Superior temporal gyrus (tissue), 1 donor: ENCODE data around the gene CDCA7.
"Not testable (repeated sequence)": the region's sequence is repeated elsewhere in the genome, so short reads cannot be mapped to it uniquely, and the experiment has no call there.

Experiments
- DNase-seq: peaks from one replicate; pipeline ENCODE4 v3.0.0-alpha.2; 2016; ENCODE audit errors: extremely low spot score

Gene CDCA7

DNA sequence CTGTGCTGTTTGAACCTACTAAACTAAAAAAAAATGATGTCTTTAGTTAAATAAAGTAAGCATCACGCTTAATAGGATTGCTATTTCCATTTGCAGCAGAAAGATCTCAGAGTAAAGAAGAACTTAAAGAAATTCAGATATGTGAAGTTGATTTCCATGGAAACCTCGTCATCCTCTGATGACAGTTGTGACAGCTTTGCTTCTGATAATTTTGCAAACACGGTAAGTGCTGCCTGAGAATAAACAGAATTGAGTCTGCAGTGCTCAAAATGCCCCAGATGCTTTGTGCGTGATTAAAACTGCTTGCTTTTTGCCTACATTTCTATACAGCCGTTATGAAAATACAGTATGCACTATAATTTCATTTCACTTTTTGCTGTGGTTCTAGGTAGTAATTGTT, 3.9 kb downstream of the CDCA7 start:
- no peak for DNase-seq

DNA sequence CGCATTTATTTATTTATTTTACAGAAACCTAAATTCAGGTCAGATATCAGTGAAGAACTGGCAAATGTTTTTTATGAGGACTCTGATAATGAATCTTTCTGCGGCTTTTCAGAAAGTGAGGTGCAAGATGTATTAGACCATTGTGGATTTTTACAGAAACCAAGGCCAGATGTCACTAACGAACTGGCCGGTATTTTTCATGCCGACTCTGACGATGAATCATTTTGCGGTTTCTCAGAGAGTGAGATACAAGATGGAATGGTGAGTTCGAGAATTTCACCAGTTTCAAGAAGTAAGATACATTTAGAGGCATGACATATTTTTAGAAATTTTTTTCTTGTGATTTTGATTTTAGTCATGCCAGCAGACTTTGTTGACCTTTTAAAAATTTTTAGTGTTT, 4.6 kb downstream of the CDCA7 start:
- DNase-seq: no peak

DNA sequence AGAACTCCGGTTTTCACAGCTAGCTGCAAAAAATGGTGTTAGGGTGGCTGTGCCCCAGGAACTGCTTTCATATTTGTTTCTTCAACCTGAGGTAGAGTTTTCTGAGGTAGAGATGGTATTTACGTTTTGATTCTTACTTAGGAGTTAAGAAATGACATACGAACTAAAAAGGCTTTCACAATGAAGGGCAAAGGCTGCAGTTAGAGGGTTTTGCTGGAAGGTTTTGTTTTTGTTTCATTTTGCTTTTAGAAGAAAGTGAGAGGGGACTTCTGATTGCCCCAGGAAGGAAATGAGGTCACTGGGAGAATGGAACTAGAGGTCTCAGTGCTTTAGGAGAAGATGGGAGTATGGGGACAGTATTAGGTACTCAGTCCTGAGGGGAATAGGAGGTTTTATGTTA, 15.5 kb downstream of the CDCA7 start:
- no peak for DNase-seq

DNA sequence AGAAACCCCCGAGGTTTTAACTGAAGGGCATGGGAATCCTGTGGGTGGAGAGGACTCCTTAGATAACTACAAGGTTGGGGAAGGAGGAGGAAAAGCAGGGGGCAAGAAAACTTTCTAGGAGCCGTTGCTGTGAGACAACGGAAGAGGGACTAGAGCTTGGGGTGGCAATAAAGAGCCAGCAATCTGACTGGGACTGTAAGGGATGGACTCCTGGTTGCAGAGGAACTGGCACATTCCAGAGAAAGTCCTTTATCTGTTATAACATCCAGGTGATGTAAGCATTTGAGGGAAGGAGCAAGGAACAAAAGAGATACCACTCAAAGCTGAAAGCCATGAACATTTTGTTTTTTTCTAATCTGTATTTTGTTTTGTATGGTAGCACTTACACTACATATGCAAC, 16.4 kb downstream of the CDCA7 start:
- DNase-seq: no peak

DNA sequence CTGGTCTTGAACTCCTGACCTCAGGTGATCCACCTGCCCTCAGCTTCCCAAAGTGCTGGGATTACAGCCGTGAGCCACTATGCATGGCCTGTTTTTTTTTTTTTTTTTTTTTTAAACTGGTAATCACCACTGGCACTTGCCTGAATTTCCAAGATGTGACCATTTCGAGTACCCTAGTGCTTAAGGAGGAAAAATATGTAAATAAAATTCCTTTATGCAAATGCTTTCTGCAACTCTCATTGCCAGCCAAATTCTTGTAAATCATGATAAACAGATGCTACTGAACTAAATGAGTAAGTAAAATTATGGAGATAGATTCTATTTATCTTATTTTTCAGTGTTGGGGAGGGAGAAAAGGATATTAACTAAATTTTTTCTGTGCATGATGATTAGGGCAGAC, 18.6 kb downstream of the CDCA7 start:
- DNase-seq: no peak

DNA sequence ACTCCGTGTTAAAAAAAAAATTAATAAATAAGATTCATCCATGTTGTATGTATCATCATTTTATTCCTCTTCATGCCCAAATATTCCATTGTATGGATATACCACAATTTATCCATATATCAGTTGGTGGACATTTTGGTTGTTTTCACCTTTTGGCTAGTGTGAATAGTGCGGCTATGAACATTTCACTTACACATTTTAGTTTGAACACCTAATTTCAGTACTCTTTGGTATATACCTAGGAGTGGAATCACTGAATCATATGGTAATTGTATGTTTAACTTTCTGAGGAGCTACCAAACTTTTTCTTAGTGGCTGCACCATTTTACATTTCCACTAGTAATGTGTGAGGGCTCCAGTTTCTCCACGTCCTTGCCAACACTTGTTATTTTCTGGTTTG, 20.0 kb downstream of the CDCA7 start:
- DNase-seq: no peak

DNA sequence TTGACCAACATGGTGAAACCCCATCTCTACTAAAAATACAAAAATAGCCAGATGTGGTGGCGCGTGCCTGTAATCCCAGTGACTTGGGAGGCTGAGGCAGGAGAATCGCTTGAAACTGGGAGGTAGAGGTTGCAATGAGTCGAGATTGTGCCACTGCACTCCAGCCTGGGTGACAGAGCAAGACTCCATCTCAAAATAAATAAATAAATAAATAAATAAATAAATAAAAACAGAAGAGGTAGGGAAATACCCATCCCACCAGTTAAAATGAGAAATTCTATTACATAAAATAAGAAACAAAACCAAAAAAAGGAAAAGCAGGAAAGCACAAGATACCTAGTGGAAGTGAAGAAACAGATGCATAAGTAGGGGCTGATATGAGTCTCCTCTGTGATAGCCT, 30.9 kb downstream of the CDCA7 start:
- not testable (repeated sequence) for DNase-seq

DNA sequence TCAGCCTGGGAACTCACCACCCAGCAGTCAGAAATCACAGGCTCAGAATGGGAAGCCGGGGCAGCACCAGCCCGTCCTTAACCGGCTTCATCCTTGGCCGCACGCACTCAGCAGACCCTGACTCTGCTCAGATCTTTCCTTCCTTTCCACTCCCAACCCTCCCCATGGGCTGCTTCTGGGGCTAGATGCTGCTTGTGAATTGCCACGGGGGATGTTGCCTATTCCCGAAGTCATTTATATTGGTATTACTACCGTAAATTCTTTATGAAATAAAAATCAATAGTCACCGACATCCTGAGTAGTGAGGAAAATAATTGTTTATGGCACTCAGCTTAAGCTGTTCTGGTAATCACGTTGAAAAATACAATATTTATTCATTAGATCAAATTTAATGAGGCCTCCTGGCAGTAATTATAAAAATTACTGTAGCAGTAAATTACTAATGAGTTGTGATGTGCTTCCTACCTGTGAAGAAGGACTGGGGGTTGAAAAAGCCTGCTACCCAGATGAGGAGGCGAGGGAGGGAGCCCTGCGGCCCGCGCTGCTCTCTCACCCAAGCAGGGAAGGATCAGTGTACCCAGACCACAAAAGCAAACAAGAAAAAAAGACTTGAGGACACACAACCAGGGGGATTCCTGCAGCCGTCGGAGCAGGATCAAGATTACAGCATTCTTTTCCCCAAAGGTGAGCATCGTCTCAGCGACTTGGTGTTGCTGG, 31.5 kb downstream of the CDCA7 start:
- no peak for DNase-seq

DNA sequence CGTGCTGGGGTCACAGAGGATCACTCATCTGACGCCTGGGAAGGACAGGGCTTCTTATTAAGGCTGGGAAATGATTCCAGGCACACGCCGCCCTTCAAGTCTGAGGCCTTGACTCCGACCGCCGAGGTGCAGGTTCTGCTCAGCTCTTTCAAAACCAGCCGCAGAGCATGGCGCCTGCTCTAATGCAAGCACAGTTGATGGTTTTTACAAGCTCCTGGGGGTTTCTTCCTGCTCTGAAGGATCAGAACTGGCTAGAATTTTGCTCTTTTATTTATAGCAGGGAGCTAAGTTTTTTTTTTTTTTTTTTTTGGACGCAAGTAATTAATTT, 32.0 kb downstream of the CDCA7 start:
- no peak for DNase-seq

DNA sequence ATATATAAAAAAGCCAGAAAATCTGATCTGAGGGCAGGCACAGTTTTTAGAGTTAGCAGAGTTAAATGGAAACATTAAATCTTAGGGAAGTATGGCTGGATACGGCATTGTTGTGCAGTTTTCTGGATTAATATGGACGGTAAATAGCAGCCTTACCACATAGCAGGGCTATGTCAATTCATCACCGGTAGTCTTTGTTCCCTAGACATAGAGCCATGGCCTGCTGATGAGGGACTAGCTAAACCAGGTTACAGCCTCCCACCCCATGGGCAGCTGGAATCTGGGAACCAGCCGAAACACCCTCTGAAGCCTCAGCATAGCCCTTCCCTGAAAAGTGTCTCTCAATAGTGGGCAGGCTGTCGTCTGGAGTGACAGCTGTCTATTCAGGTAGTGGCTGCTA, 32.4 kb downstream of the CDCA7 start:
- DNase-seq: no peak

DNA sequence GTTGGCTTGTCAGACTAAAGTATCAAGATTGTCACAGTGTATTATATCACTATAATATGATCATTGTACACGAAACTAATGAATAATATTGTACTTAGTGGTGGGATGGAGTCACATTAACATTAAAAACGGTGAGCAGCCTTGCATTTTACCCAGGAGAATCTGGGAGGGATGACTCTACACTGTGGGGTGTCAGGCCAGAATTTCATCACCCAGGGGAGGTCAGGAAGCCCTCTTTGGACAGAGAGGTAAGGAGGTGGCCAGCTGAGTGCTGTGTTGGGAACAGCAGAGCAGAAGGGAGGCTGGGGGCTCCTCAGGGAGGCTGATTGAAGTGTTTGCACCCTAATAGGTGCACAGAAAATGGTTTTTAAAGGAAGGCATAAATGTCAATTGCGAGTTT, 33.0 kb downstream of the CDCA7 start:
- DNase-seq: no peak

DNA sequence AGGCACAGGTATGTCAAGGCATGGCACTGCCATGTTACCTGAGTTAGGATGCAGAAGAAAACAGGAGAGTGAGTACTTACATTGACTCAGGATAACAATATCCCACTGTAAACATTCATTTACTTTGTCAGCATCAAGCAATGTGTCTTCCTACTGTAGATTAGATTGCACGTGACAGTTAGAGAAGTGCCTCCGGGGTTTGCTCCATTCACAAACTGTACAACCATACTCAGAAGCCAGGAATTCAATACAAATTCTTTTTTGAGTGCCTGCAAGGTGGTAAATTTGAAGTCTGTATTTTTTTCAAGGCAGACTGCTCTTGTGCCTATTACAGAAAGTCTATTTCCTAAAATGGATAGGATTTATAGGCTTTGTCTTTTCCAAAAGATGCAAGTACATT, 34.1 kb downstream of the CDCA7 start:
- DNase-seq: no peak

DNA sequence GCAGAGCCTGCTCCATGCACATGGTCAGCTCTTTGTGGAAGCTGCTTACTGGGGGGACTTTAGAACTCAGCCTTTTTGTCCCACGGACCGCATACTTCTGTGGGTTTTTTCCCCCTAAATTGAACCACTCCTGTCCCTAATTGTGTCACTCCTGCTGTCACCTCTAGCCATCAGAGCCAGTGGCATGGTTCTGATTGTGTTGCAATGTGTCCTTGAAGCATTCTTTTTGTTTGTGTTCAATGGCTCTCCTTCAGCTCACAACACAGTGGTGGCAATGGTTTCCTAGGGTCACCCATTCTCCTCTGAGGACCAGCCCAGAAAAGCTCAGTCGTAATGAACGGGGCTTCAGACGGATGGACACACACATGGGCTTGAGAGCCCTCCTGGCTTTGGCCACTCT, 35.4 kb downstream of the CDCA7 start:
- DNase-seq: no peak

DNA sequence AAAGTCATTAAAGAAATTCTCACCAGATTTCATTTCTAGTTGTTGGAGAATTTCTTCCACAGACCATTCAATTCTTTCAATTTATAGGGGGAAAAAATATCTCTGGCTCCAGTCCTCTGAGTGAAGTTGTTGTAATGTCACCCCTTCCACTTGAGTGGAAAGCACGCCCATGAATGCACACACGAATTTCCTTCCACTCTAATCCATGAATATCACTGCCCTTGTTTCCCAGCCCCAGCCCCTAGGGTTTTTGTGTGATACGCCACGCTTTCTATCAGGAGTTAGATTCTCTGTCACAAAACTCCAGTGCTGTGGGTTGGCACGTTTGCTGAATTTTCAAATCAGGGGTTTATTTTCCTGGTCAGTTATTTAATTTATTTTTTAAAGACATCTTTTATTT, 38.1 kb downstream of the CDCA7 start:
- no peak for DNase-seq

DNA sequence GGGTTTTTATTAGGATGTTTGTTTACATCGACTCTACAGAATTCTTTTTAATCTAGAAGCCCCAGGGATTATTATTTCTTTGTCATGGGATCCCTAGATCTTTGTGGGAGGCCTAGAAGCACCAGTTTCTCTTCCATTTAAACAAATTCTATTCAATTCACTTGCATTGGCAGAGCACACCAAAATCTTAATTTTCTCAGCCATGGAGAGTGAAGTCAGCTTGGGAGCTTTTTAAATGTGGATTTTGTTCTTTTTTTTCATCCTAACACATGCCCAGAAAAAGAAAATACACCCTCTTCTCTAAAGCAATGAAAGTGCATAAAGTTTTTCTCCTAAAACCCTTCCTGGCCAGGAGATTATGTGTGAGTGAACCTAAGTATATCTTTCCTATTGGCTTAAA, 38.5 kb downstream of the CDCA7 start:
- no peak for DNase-seq

DNA sequence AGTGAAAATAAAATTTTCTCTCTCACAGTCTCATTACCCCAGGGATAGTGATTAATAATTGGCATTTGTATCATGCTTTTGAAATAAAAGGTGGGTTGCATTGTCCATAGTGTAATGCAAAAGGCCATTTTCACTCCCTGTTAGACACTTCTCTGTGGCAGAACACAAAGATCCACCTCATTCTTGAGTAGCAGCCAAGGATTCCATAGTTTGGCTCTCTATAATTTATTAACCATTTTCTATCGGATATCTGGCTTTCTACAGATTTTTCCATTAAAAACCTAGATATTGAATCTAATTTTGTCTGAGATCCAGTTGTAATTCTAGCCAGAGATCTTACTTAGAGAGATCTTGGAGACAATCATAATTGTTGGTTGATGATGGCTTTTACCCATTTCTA, 39.0 kb downstream of the CDCA7 start:
- DNase-seq: no peak

DNA sequence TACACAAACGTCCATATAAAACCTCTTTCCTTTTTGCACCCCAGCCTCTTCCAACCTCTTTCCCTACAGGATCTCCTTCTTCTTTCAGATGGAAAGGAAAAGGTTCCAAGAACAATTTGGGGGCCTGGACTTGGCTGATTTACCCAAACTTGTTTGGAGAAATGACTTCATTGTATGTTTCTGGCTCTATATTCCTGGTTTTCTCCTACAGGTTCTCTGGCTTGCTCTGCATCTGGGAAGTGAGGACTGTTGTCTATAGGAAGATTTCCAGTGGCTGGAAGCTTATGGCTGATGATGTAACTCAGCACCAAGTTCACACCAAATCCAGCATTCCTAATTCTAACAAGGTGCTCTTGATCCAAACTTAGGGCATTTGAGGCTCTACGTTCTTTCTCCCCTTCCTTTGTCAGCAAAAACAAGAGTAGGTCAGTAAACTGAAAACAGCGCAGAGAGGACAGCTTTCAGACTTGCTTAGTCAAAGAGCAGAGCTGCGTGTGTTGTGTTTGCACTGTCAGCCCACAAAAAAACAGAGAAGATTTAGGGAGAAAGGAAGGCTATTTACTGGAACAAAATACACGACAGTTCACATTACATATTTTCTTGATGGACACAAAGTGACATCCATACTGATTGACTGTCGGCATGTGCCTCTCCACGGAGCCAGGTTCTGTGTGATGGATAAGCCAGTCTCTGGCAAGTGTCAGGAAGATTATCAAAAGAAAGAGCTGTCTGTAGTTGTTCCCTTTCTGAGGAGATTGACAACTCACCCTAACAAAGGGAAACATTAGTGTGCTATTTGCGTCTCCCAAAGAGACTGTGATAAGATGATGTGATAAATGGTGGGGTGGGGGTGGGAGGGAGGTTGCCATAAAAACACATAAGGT, 39.7 kb downstream of the CDCA7 start:
- no peak for DNase-seq

DNA sequence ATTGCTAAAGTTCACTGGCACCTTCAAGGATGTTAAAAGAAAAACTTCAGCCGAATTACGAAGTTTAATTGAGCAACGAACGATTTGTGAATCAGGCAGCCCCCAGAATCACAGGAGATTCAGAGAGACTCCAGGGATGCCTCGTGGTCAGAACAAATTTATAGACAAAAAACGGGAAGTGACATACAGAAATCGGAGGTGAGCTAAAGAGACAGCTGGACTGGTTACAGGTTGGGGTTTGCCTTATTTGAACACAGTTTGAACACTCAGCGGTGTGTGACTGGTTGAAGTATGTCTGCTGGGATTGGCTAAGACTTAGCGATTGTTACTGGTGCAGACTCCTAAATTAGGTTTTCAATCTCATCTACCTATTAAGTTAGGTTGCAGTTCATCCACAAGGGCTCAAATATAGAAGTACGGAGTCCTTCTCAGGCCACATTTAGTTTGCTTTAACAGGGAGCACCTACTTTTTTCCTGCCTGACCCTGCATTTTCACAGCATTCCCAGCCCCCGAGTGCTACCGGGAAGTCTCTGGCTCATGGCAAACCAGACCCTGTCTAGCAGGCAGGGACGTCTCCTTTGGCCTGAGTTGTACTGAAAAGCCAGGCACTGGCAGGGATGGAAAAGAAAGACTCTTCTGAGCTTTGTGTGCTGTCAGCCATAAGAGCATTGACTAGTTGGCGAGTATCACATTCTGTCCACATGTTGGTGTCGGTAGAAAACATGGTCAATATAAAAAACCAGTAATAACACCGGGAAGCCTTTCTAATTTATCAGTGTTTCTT, 41.1 kb downstream of the CDCA7 start:
- DNase-seq: no peak

DNA sequence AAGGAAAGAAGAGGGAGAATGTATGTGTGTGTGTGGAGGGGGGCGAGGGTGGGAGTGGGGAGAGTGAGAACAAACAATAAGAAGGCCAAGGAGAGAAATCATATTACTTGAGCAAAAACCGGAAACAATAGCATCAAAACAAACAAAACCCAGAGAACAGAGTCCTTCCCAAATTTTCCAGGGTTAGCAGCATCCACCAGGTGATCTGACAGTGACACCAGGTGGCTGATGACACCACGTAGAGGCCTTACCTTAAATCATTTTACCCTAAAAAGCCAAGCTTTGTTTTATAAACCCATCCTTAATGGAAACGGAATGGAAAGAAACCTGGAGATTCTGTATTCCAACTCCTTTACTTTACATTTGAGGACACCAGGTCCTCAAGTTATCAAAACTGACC, 42.9 kb downstream of the CDCA7 start:
- no peak for DNase-seq

DNA sequence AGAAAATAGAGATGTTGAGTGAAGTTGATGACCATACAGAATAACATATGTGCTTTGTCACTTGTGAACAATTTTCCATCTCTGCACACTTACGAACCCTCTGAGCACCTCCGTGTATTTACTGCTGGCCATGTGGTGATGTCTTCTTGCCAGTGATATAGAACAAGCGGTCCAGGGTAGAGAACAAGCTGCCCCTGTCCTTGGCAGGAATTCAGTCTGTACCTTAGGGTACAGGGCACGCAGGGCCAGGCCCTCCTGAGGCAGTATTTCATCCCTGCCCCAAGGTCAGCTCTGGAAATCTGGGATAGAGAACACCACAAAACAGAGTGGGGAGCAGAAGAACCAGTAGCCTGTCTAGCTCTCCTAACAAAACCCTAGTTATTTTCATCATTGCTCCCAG, 44.6 kb downstream of the CDCA7 start:
- DNase-seq: no peak

DNA sequence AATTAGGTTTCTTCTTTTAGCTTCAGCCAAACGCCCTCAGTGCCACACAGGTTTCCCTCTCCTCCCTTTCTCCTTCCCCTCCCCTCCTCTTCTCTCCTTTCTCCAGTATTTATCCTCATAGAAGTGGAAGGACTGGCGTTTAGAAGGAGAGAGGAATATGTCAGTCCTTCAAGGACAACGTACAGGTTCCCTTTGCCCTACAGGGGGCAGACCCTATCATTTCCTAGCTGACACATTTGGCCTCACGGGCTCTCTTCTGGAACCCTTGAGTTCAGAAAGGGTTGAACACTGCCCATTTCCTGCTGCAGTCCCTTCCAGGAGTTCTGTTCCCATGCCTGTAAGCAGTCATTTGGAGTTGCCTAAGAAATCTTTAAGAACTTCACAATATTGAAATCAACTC, 46.1 kb downstream of the CDCA7 start:
- no peak for DNase-seq

DNA sequence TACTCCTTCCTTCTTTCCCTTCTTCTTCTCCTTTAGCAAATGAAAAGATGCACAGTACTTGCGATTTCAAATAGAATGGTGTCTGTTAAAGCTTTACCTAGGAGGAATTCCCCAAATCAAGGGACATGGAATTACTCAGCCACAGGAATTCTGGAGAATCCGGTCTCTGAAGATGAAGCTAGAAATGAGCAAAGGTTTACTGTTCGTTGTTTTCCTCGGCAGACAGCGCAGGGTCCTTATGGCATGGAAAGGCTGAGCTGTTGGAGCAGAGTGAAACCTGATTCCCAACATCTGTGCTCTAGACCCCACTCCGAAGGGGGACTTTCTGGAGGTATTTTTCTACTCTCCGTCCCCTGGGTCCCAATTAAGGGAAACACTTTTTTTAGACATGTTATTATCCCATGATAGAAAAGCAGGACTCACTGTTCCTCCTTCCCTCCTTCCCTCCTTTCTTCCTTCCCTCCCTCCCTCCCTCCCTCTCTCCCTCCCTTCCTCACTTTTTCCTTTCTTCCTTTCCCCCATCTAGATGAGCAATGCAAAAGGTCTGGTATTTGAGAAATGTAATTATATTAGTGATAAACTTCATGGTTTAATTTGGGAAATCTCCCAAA, 47.1 kb downstream of the CDCA7 start:
- no peak for DNase-seq
